K562 (cell line): ENCODE data around the gene FAM217B. TPM values are rescaled to one million over a fixed set of nuclear protein-coding genes. Genes with fewer than 3 reads are reported as not detected.

Source experiments
- E2F3 ChIP-seq: fragments of 250-450 bp; sonication (Bioruptor Pico); IDR thresholded peaks from 2 replicates; pipeline ENCODE4 v1.4.0; 2020; ENCODE audit warnings: mild to moderate bottlenecking
- ETS2 ChIP-seq: IDR thresholded peaks from 2 replicates; pipeline ENCODE4 v1.6.1; 2016; ENCODE audit warnings: borderline replicate concordance, missing genetic modification characterization, mild to moderate bottlenecking, moderate library complexity, missing compliant biosample characterization; ENCODE audit not compliant: poor library complexity, severe bottlenecking
- FOXA3 ChIP-seq, 2 experiments: fragments of 450-650 bp in 1 of 2; sonication (generic) in 1 of 2; formaldehyde crosslinking; IDR thresholded peaks in 1 of 2; conservative IDR thresholded peaks in 1 of 2; 2 replicates each; pipeline versions ENCODE4 v1.4.0 to v1.8.0; 2020 to 2022; ENCODE audit warnings: mild to moderate bottlenecking in 2 of 2, missing genetic modification reagents in 1 of 2
- NFRKB ChIP-seq: fragments of 450-650 bp; IDR thresholded peaks from 2 replicates; pipeline ENCODE4 v1.6.1; 2016; ENCODE audit warnings: low read depth
- POLR2AphosphoS2 ChIP-seq: IDR thresholded peaks from 2 replicates; pipeline ENCODE4 v1.6.1; 2012; ENCODE audit warnings: low read length, improper control_type of control experiment
- PREB ChIP-seq: sonication (generic); formaldehyde crosslinking; IDR thresholded peaks from 2 replicates; pipeline ENCODE4 v1.8.1; 2023; ENCODE audit warnings: mild to moderate bottlenecking, missing genetic modification reagents
- RNF219 ChIP-seq: fragments of 250-450 bp; sonication (Bioruptor Pico); IDR thresholded peaks from 2 replicates; pipeline ENCODE4 v1.5.0; 2022; ENCODE audit warnings: mild to moderate bottlenecking
- SRF ChIP-seq, 2 experiments: fragments of 250-450, 450-650 bp in 1 of 2; sonication (Bioruptor Pico) in 1 of 2; sonication (generic) in 1 of 2; formaldehyde crosslinking; IDR thresholded peaks; 2 replicates each; pipeline versions ENCODE4 v1.5.0 to v1.5.1; 2020 to 2022; ENCODE audit warnings: mild to moderate bottlenecking in 1 of 2, missing genetic modification reagents in 1 of 2
- TAF9B ChIP-seq: fragments of 450-650 bp; IDR thresholded peaks from 2 replicates; pipeline ENCODE4 v1.6.1; 2018; ENCODE audit warnings: mild to moderate bottlenecking; ENCODE audit not compliant: partially characterized antibody
- TOE1 ChIP-seq, 2 experiments: fragments of 450-650 bp in 1 of 2; sonication (generic) in 1 of 2; formaldehyde crosslinking in 1 of 2; IDR thresholded peaks; 2 replicates each; pipeline versions ENCODE4 v1.7.1 to v1.8.0; 2016 to 2022; ENCODE audit warnings: borderline replicate concordance in 2 of 2, mild to moderate bottlenecking in 2 of 2, antibody characterized with exemption in 1 of 2, inconsistent platforms in 1 of 2, low read depth in 1 of 2, missing genetic modification reagents in 1 of 2, moderate library complexity in 1 of 2
- USF2 ChIP-seq: sonication (generic); formaldehyde crosslinking; IDR thresholded peaks from 2 replicates; pipeline ENCODE4 v1.5.0; 2020; ENCODE audit warnings: missing genetic modification reagents
- VEZF1 ChIP-seq: fragments of 200-800 bp; sonication (Bioruptor generic); IDR thresholded peaks from 2 replicates; pipeline ENCODE4 v1.6.1; 2017; ENCODE audit warnings: missing genetic modification characterization, missing compliant biosample characterization
- ZNF431 ChIP-seq: sonication (generic); formaldehyde crosslinking; IDR thresholded peaks from 2 replicates; pipeline ENCODE4 v1.8.0; 2022; ENCODE audit warnings: mild to moderate bottlenecking, missing genetic modification reagents
- polyA plus RNA-seq, 8 experiments: library from polyadenylated mRNA; depleted of rRNA in 4 of 8; stranded (reverse) in 5 of 8; unstranded in 3 of 8; fragments of >200 nt; fragmentation: Nextera tagmentation in 2 of 8; fragmentation: Illumina TruSeq in 1 of 8; extraction: Ambion mirVana in 2 of 8; extraction: Trizol in 1 of 8; gene quantifications; 2 replicates each; pipeline versions ENCODE4 v1.2.1 to v1.2.3, GENCODE V29; 2011 to 2014; ENCODE audit warnings: inconsistent platforms in 1 of 8, missing spikeins in 1 of 8
- total RNA-seq, 7 experiments: library from RNA; depleted of rRNA in 6 of 7; stranded (reverse); fragments of >200 nt in 6 of 7; fragmentation: Illumina TruSeq in 2 of 7; extraction: Trizol in 2 of 7; gene quantifications; 2 replicates each; pipeline versions ENCODE4 v1.2.1 to v1.2.3, GENCODE V29; 2011 to 2021; ENCODE audit warnings: low replicate concordance in 1 of 7

FAM217B gene
- total and polyA plus RNA-seq, 9 of the 15 experiments (the other 6 are each of a cell fraction or from before 2014, with no cell fraction given): 4.8 to 11.4 (median 6.9) TPM

- TF ChIP-seq ZNF431 (CRISPR knock-in tag) (no peak), PREB (CRISPR knock-in tag) (no peak), SRF (CRISPR knock-in tag; IDR thresholded peaks at IDR 0.05) (no peak), NFRKB (no peak), TOE1 (IDR thresholded peaks at IDR 0.05; ENCODE audit: borderline replicate concordance) (no peak), TOE1 (CRISPR knock-in tag; IDR thresholded peaks at IDR 0.05; ENCODE audit: borderline replicate concordance, low read depth) (no peak), FOXA3 (CRISPR knock-in tag; conservative IDR thresholded peaks at IDR 0.05 in 1 of 2, IDR thresholded peaks at IDR 0.05 in 1 of 2) (0 out of 4 replicates have a peak, but pooled peaks of 1 of the 2 experiments have one; percentile 34), POLR2AphosphoS2 (no peak), VEZF1 (peak; percentile 83; the same call in 1 of the 2 replicates), TAF9B (no peak), RNF219 (CRISPR knock-in tag) (no peak), ETS2 (no peak), USF2 (no peak), E2F3 (CRISPR knock-in tag) (peak; percentile 64; the same call in 1 of the 2 replicates)
Observed at GRCh38 chr20:59933296-59933848, 6.8 kb upstream of the FAM217B start, which contains the start of gene SYCP2 (continued).
